ENCODE results near the gene MILR1. TPM values are rescaled to one million over a fixed set of nuclear protein-coding genes. Genes with fewer than 3 reads are reported as not detected.

The MILR1 gene
- total and polyA plus RNA-seq, 2 donors (not counting 3 experiments of a cell fraction or from before 2014, with no cell fraction given), result 1.2 to 17.8 TPM

GRCh38 chr17:64498308-64499203 is 49.6 kb downstream of the MILR1 start:
- POLR2A ChIA-PET, result no interaction called here
- no peak for FAIRE-seq

GRCh38 chr17:64499805-64500486 is 51.0 kb downstream of the MILR1 start:
- no peaks in the 10 kb centered on the region for H3K27me3 ChIP-seq (ENCODE audit: control insufficient read depth in 2 of 2, insufficient read depth in 2 of 2, low read length in 2 of 2)
- DNase-seq (ENCODE audit: low read depth, low spot score) (no peak), FAIRE-seq (no peak)
- H3K79me2 ChIP-seq (ENCODE audit: control insufficient read depth, insufficient read depth, low read length), result peaks cover 69% of the 10 kb centered on the region
- H4K20me1 ChIP-seq (replicated peaks; ENCODE audit: control insufficient read depth, extremely low read depth, insufficient read depth, low read length), result peaks cover 41% of the 10 kb centered on the region
- BruUV-seq (replicated peaks), result no TSS peak
- H3K9me3 ChIP-seq (replicated peaks; ENCODE audit: control insufficient read depth, insufficient read depth, low read length), result no peaks in the 10 kb centered on the region
- POLR2A ChIA-PET, result no interaction called here
- peaks cover 44 to 67% of the 10 kb centered on the region in 2 experiments for H3K36me3 ChIP-seq (ENCODE audit: control insufficient read depth in 2 of 2, extremely low read depth in 1 of 2, insufficient read depth in 2 of 2, low read length in 2 of 2)
- no peak overlapping the region for H3K4me2 ChIP-seq (ENCODE audit: insufficient read depth, low read length)
- peaks cover 75% of the 10 kb centered on the region for H3K4me1 ChIP-seq (ENCODE audit: control insufficient read depth, extremely low read depth, insufficient read depth, low read length)
- intact Hi-C loops (cut with micrococcal nuclease), result loop anchor here (5.0 to 10.0 kb wide), 2 partner anchors 173 to 245 kb away; no protein-coding TSS in a partner anchor
- H3K9me1 ChIP-seq (replicated peaks; ENCODE audit: control insufficient read depth, extremely low read depth, insufficient read depth, low read length), result no peaks in the 10 kb centered on the region
- no peak overlapping the region for H3K27ac ChIP-seq (ENCODE audit: insufficient read depth, low read depth, low read length)
- dilution Hi-C loops (cut with MboI; ENCODE audit: extremely low pct_ligation_motif_present, low sequenced_read_pairs), result no loop called here
- no peak overlapping the region for H2AFZ ChIP-seq (ENCODE audit: low read depth, low read length)
- CTCF ChIA-PET, result interaction anchor here (4.5 kb wide), 1 partner anchor 80 kb away, joined by 39 read pairs; no protein-coding TSS in a partner anchor
- H3K4me3 ChIP-seq (replicated peaks in 1 of 3; ENCODE audit: insufficient read depth in 1 of 3, low read depth in 1 of 3, low read length in 3 of 3), result no peak overlapping the region
- H3K9ac ChIP-seq (replicated peaks; ENCODE audit: extremely low read depth, insufficient read depth, low read length), result no peak overlapping the region
- TF ChIP-seq MAX (IDR thresholded peaks at IDR 0.05; ENCODE audit: insufficient read depth, insufficient read length), result no peak
- no peak for TF ChIP-seq GATA2 (IDR thresholded peaks at IDR 0.05; ENCODE audit: insufficient read depth, insufficient read length, low read depth, low read length)
- no peak for TF ChIP-seq EZH2 (IDR thresholded peaks at IDR 0.05; ENCODE audit: borderline replicate concordance, low read depth, low read length, severe bottlenecking)
- no peak for TF ChIP-seq POLR2AphosphoS5 (IDR thresholded peaks at IDR 0.05; ENCODE audit: insufficient read depth, low read depth, low read length)
- no peak for TF ChIP-seq CTCF (IDR thresholded peaks at IDR 0.05; ENCODE audit: extremely low read depth in 1 of 2, insufficient read depth in 1 of 2, low read depth in 1 of 2, low read length in 2 of 2)
- no peak for TF ChIP-seq POLR2A (IDR thresholded peaks at IDR 0.05; ENCODE audit: low read depth, low read length)
- TF ChIP-seq JUN (IDR thresholded peaks at IDR 0.05; ENCODE audit: borderline replicate concordance, insufficient read depth, insufficient read length, low read depth), result no peak
- no peak for TF ChIP-seq FOS (IDR thresholded peaks at IDR 0.05; ENCODE audit: borderline replicate concordance, insufficient read depth, low read length)
- TF ChIP-seq MYC (IDR thresholded peaks at IDR 0.05; ENCODE audit: low read depth, low read length), result no peak

More at GRCh38 chr17:64498308-64499203, 49.6 kb downstream of the MILR1 start:
- Histone ChIP-seq H3K9me1 (replicated peaks; ENCODE audit: control insufficient read depth, extremely low read depth, insufficient read depth, low read length) (no peaks in the 10 kb centered on the region), H3K27ac (ENCODE audit: insufficient read depth, low read depth, low read length) (no peak overlapping the region), H2AFZ (ENCODE audit: low read depth, low read length) (no peak overlapping the region), H3K4me3 (replicated peaks in 1 of 3; ENCODE audit: insufficient read depth in 1 of 3, low read depth in 1 of 3, low read length in 3 of 3) (no peak overlapping the region), H3K27me3 (ENCODE audit: control insufficient read depth in 2 of 2, insufficient read depth in 2 of 2, low read length in 2 of 2) (no peaks in the 10 kb centered on the region), H4K20me1 (replicated peaks; ENCODE audit: control insufficient read depth, extremely low read depth, insufficient read depth, low read length) (peaks cover 28% of the 10 kb centered on the region), H3K4me2 (ENCODE audit: insufficient read depth, low read length) (peak overlapping the region; percentile 84), H3K4me1 (ENCODE audit: control insufficient read depth, extremely low read depth, insufficient read depth, low read length) (peaks cover 66% of the 10 kb centered on the region), H3K36me3 (ENCODE audit: control insufficient read depth in 2 of 2, extremely low read depth in 1 of 2, insufficient read depth in 2 of 2, low read length in 2 of 2) (peaks cover 41 to 56% of the 10 kb centered on the region in 2 experiments), H3K9ac (replicated peaks; ENCODE audit: extremely low read depth, insufficient read depth, low read length) (no peak overlapping the region), H3K79me2 (ENCODE audit: control insufficient read depth, insufficient read depth, low read length) (peaks cover 61% of the 10 kb centered on the region), H3K9me3 (replicated peaks; ENCODE audit: control insufficient read depth, insufficient read depth, low read length) (no peaks in the 10 kb centered on the region)
- DNase-seq (ENCODE audit: low read depth, low spot score), result no peak
- intact Hi-C loops (cut with micrococcal nuclease), result loop anchor here (5.0 kb wide), 1 partner anchor 171 kb away; no protein-coding TSS in a partner anchor
- CTCF ChIA-PET, result interaction anchor here (4.5 kb wide), 1 partner anchor 79 kb away, joined by 39 read pairs; no protein-coding TSS in a partner anchor
- dilution Hi-C loops (cut with MboI; ENCODE audit: extremely low pct_ligation_motif_present, low sequenced_read_pairs), result no loop called here
- no TSS peak for BruUV-seq (replicated peaks)
- TF ChIP-seq GATA2 (IDR thresholded peaks at IDR 0.05; ENCODE audit: insufficient read depth, insufficient read length, low read depth, low read length) (no peak), POLR2AphosphoS5 (IDR thresholded peaks at IDR 0.05; ENCODE audit: insufficient read depth, low read depth, low read length) (peak; percentile 45), POLR2A (IDR thresholded peaks at IDR 0.05; ENCODE audit: low read depth, low read length) (peak; percentile 58), JUN (IDR thresholded peaks at IDR 0.05; ENCODE audit: borderline replicate concordance, insufficient read depth, insufficient read length, low read depth) (no peak)

Data from endothelial cell of umbilical vein (primary cell).